ENCODE results near the gene PMEL.

- TF ChIP-seq CTCF (conservative IDR thresholded peaks at IDR 0.05) (no peak), ZFX (IDR thresholded peaks at IDR 0.05) (no peak)
Observed at GRCh38 chr12:55925371-55925770, 40.5 kb downstream of the PMEL start.
